HepG2 (cell line): ENCODE results near the gene DUSP12.

Experiments used
- RBM22 ChIP-seq: fragments of 200-400 bp; formaldehyde crosslinking; optimal IDR thresholded peaks from 2 replicates; pipeline ENCODE3; 2017; ENCODE audit warnings: mild to moderate bottlenecking, low read length, moderate library complexity
- XBP1 ChIP-seq: sonication (generic); formaldehyde crosslinking; IDR thresholded peaks from 2 replicates; pipeline ENCODE4 v1.5.0; 2020; ENCODE audit warnings: missing genetic modification reagents

GRCh38 chr1:161709373-161709772 lies 40.2 kb upstream of the DUSP12 start:
- TF ChIP-seq XBP1 (CRISPR knock-in tag) (no peak), RBM22 (no peak)
